ENCODE data around the gene DNAL4.

DNA sequence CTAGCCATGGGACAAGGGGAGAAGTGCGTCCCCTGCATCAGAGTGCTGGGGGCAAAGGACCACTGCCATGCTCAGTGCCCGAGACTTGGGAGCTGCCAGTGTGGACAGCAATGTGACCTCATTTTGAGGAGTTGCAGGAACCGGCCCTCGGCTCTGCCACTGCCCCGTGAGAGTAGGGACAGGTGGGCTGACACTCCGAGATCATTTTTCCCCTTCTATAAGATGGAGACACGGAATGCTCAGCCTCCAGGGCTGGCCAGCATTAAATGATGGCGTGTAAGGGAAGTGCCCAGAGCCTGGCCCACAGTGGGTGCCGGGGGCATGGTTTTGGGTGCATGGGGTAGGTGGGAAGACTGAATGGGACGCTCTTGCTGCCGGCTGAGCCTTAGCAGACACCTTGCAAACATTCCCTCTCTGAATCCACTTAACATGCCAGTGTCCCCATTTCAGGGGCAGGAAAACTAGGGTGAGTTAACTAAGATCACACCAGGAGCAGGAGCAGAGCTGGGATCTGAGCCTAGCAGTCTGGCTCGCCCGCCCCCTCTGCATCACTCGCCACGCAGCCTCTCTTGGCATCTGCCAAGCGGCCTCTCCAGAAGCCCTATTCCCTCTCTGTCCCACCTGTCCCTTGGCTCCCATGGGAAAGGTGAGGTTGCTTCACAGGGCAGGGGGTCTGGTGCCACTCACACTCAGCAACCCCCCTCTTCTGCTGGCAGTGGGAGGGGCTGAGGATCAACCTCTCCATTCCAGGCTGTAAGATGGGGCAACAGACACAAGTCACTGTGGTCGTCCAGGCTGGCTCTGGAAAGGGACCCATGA, 36.3 kb upstream of the DNAL4 start:
- TF ChIP-seq, protein P1, sequence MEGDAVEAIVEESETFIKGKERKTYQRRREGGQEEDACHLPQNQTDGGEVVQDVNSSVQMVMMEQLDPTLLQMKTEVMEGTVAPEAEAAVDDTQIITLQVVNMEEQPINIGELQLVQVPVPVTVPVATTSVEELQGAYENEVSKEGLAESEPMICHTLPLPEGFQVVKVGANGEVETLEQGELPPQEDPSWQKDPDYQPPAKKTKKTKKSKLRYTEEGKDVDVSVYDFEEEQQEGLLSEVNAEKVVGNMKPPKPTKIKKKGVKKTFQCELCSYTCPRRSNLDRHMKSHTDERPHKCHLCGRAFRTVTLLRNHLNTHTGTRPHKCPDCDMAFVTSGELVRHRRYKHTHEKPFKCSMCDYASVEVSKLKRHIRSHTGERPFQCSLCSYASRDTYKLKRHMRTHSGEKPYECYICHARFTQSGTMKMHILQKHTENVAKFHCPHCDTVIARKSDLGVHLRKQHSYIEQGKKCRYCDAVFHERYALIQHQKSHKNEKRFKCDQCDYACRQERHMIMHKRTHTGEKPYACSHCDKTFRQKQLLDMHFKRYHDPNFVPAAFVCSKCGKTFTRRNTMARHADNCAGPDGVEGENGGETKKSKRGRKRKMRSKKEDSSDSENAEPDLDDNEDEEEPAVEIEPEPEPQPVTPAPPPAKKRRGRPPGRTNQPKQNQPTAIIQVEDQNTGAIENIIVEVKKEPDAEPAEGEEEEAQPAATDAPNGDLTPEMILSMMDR (IDR thresholded peaks at IDR 0.05; ENCODE audit: low read depth, low read length), result no peak
- no peak for TF ChIP-seq EZH2phosphoT487 (IDR thresholded peaks at IDR 0.05; ENCODE audit: low read depth)

Data from OCI-LY3 (cell line).